NT2/D1 (cell line): Measurements from ENCODE around the gene SLC7A5.

Experiments
- SUZ12 ChIP-seq: IDR thresholded peaks from 2 replicates; pipeline ENCODE4 v1.6.1; 2011; ENCODE audit not compliant: insufficient read length, insufficient read depth; ENCODE audit errors: extremely low read depth
- ZNF274 ChIP-seq: IDR thresholded peaks from 2 replicates; pipeline ENCODE4 v1.6.1; 2011; ENCODE audit warnings: mild to moderate bottlenecking, low read depth, low read length

- no peak for TF ChIP-seq ZNF274
- TF ChIP-seq SUZ12: no peak
Measured at GRCh38 chr16:87834668-87835473, 34.4 kb downstream of the SLC7A5 start.
